CD14-positive monocyte (primary cell): Measurements from ENCODE around the gene CLCNKB. TPM values are rescaled to one million over a fixed set of nuclear protein-coding genes. Genes with fewer than 3 reads are reported as not detected.

Source experiments
- DNase-seq, 3 donors: peaks; one replicate each; pipeline ENCODE4 v3.0.0-alpha.2; 2011 to 2022
- H2AFZ ChIP-seq: 2 replicates; pipeline ENCODE4 v1.6.0; 2012; ENCODE audit warnings: mild to moderate bottlenecking, low read depth, low read length, inconsistent platforms; ENCODE audit not compliant: insufficient read depth, poor library complexity, severe bottlenecking
- H3K27ac ChIP-seq, 2 donors: 1 replicate in 1 of 2; 2 replicates in 1 of 2; pipeline ENCODE4 v1.5.1; 2012 to 2013; ENCODE audit warnings: low read length in 2 of 2, control low read depth in 1 of 2, inconsistent platforms in 1 of 2, low read depth in 1 of 2, mild to moderate bottlenecking in 1 of 2
- H3K27me3 ChIP-seq, 2 donors: one replicate each; pipeline versions ENCODE4 v1.6.0 to v1.6.1; 2011 to 2013; ENCODE audit warnings: low read length in 2 of 2; ENCODE audit not compliant: control insufficient read depth in 2 of 2, insufficient read depth in 2 of 2
- H3K36me3 ChIP-seq, 2 donors: replicated peaks in 1 of 2; 1 replicate in 1 of 2; 2 replicates in 1 of 2; pipeline versions ENCODE4 v1.5.1 to v1.6.1; 2012 to 2013; ENCODE audit warnings: low read length in 2 of 2, control low read depth in 1 of 2, inconsistent platforms in 1 of 2, mild to moderate bottlenecking in 1 of 2; ENCODE audit not compliant: insufficient read depth in 2 of 2, control insufficient read depth in 1 of 2
- H3K4me1 ChIP-seq, 2 donors: 1 replicate in 1 of 2; 2 replicates in 1 of 2; pipeline versions ENCODE4 v1.5.1 to v1.6.1; 2012 to 2013; ENCODE audit warnings: low read length in 2 of 2, control low read depth in 1 of 2, inconsistent platforms in 1 of 2, mild to moderate bottlenecking in 1 of 2, moderate library complexity in 1 of 2; ENCODE audit not compliant: insufficient read depth in 2 of 2, control insufficient read depth in 1 of 2
- H3K4me2 ChIP-seq: replicated peaks from 2 replicates; pipeline ENCODE3; 2012; ENCODE audit warnings: low read length, moderate library complexity, mild to moderate bottlenecking; ENCODE audit not compliant: poor library complexity, severe bottlenecking; ENCODE audit errors: extremely low read depth
- H3K4me3 ChIP-seq, 3 experiments: fragments of 200-600 bp in 1 of 3; sonication (generic) in 1 of 3; replicated peaks in 1 of 3; 1 replicate in 2 of 3; 2 replicates in 1 of 3; pipeline ENCODE4 v1.5.1; 2011 to 2013; ENCODE audit warnings: low read length in 3 of 3, mild to moderate bottlenecking in 3 of 3, control low read depth in 2 of 3, low read depth in 2 of 3, inconsistent platforms in 1 of 3, moderate library complexity in 1 of 3
- H3K79me2 ChIP-seq: 2 replicates; pipeline ENCODE4 v1.6.0; 2012; ENCODE audit warnings: mild to moderate bottlenecking, control low read depth, inconsistent platforms, low read length, moderate library complexity; ENCODE audit not compliant: insufficient read depth
- H3K9ac ChIP-seq: 2 replicates; pipeline ENCODE4 v1.6.0; 2017; ENCODE audit warnings: low read length, mild to moderate bottlenecking; ENCODE audit not compliant: insufficient read depth, poor library complexity, severe bottlenecking
- H3K9me3 ChIP-seq, 2 donors: replicated peaks in 1 of 2; 1 replicate in 1 of 2; 2 replicates in 1 of 2; pipeline versions ENCODE4 v1.5.1 to v1.6.1; 2012 to 2013; ENCODE audit warnings: low read length in 2 of 2, control low read depth in 1 of 2; ENCODE audit not compliant: control insufficient read depth in 1 of 2, insufficient read depth in 1 of 2
- H4K20me1 ChIP-seq: 2 replicates; pipeline ENCODE4 v1.6.0; 2012; ENCODE audit warnings: mild to moderate bottlenecking, low read length, control low read depth, moderate library complexity; ENCODE audit not compliant: insufficient read depth
- H3K27ac Mint-ChIP-seq, 7 donors: one replicate each; pipeline ENCODE4 v1.8.0; 2020; ENCODE audit warnings: mild to moderate bottlenecking in 7 of 7, mixed read lengths in 7 of 7, moderate library complexity in 6 of 7, inconsistent platforms in 2 of 7
- H3K27me3 Mint-ChIP-seq, 3 donors: one replicate each; pipeline ENCODE4 v1.8.0; 2021 to 2022; ENCODE audit warnings: low read depth in 3 of 3, mild to moderate bottlenecking in 3 of 3, mixed read lengths in 3 of 3, moderate library complexity in 3 of 3, inconsistent platforms in 1 of 3
- H3K36me3 Mint-ChIP-seq, 2 donors: one replicate each; pipeline ENCODE4 v1.8.0; 2020; ENCODE audit warnings: mixed read lengths in 2 of 2, inconsistent platforms in 1 of 2, mild to moderate bottlenecking in 1 of 2
- H3K4me1 Mint-ChIP-seq: one replicate; pipeline ENCODE4 v1.8.0; 2020; ENCODE audit warnings: mild to moderate bottlenecking, mixed read lengths
- H3K4me3 Mint-ChIP-seq, 2 donors: one replicate each; pipeline ENCODE4 v1.8.0; 2020; ENCODE audit warnings: mild to moderate bottlenecking in 2 of 2, mixed read lengths in 2 of 2, moderate library complexity in 1 of 2
- H3K9me3 Mint-ChIP-seq, 7 donors: one replicate each; pipeline ENCODE4 v1.8.0; 2020 to 2022; ENCODE audit warnings: mixed read lengths in 7 of 7, mild to moderate bottlenecking in 6 of 7, moderate library complexity in 6 of 7, inconsistent platforms in 2 of 7
- CTCF ChIP-seq: fragments of 200-600 bp; IDR thresholded peaks from one replicate; pipeline ENCODE4 v1.8.0; 2022; ENCODE audit warnings: antibody characterized with exemption, mild to moderate bottlenecking
- whole genome bisulfite sequencing: methylation state at CpG from one replicate; pipeline ENCODE4 v1.1.5; 2013; ENCODE audit warnings: missing lambda C conversion rate; ENCODE audit not compliant: insufficient coverage; 5-methylcytosine and 5-hydroxymethylcytosine counted together
- intact Hi-C, 2 donors: fragments of 100-400 bp; cut with micrococcal nuclease; formaldehyde crosslinking; loops; one replicate each; pipeline versions ENCODE4 v1.15.0 to v1.15.1; 2023
- polyA plus RNA-seq, 3 donors: library from polyadenylated mRNA; depleted of rRNA in 1 of 3; unstranded in 2 of 3; stranded (reverse) in 1 of 3; fragments of 300-500 nt in 2 of 3; fragments of >200 nt in 1 of 3; fragmentation: Illumina TruSeq in 2 of 3; gene quantifications; 1 replicate in 2 of 3; 2 replicates in 1 of 3; pipeline ENCODE4 v1.2.3, GENCODE V29; 2012 to 2021

The CLCNKB gene
- polyA plus RNA-seq, 3 donors: not detected

GRCh38 chr1:16067933-16068332, 24.4 kb downstream of the CLCNKB start:
- peaks cover 1% of the 10 kb centered on the region in 2 donors for H3K4me1 ChIP-seq
- H3K9ac ChIP-seq: no peak overlapping the region
- H3K9me3 Mint-ChIP-seq: no peaks in the 10 kb centered on the region
- no peak for DNase-seq
- no peaks in the 10 kb centered on the region for H3K36me3 Mint-ChIP-seq
- no peak overlapping the region for H3K27ac Mint-ChIP-seq
- TF ChIP-seq CTCF: no peak
- H3K9me3 ChIP-seq: no peaks in the 10 kb centered on the region
- no peaks in the 10 kb centered on the region for H3K36me3 ChIP-seq
- H3K27me3 Mint-ChIP-seq: peaks cover 28 to 57% (median 46%) of the 10 kb centered on the region in 3 donors
- H3K4me3 ChIP-seq: no peak overlapping the region
- intact Hi-C loops: no loop called here
- no peak overlapping the region for H3K27ac ChIP-seq
- H3K4me3 Mint-ChIP-seq: no peak overlapping the region
- no peak overlapping the region for H2AFZ ChIP-seq
- H4K20me1 ChIP-seq: no peaks in the 10 kb centered on the region
- WGBS: 95% methylated on average over 12 of the region's 13 CpGs
- H3K4me1 Mint-ChIP-seq: no peaks in the 10 kb centered on the region
- H3K4me2 ChIP-seq: no peak overlapping the region
- no peaks in the 10 kb centered on the region for H3K79me2 ChIP-seq
- H3K27me3 ChIP-seq: peaks cover under 1 to 17% of the 10 kb centered on the region in 2 donors

- Histone ChIP-seq H3K9ac (no peak overlapping the region), H4K20me1 (no peaks in the 10 kb centered on the region), H3K79me2 (no peaks in the 10 kb centered on the region), H3K4me2 (no peak overlapping the region), H3K27me3 (peaks cover 3 to 20% of the 10 kb centered on the region in 2 donors), H2AFZ (no peak overlapping the region), H3K36me3 (no peaks in the 10 kb centered on the region), H3K4me1 (peaks cover 3 to 6% of the 10 kb centered on the region in 2 donors), H3K9me3 (no peaks in the 10 kb centered on the region), H3K27ac (no peak overlapping the region), H3K4me3 (no peak overlapping the region)
- Mint-ChIP-seq H3K9me3 (peaks cover 0 to under 1% (median 0%) of the 10 kb centered on the region in 7 donors), H3K4me1 (no peaks in the 10 kb centered on the region), H3K36me3 (no peaks in the 10 kb centered on the region), H3K27ac (no peak overlapping the region), H3K27me3 (peaks cover 29 to 61% (median 44%) of the 10 kb centered on the region in 3 donors), H3K4me3 (no peak overlapping the region)
- WGBS: 82% methylated on average over 10 of the region's 11 CpGs
- no peak for DNase-seq
- intact Hi-C loops: no loop called here
- no peak for TF ChIP-seq CTCF
These were observed 25.0 kb downstream of the CLCNKB start for GRCh38 chr1:16068356-16069270.
